NT2/D1 (cell line): ENCODE data around the gene DUSP6.

ENCODE experiments used
- DNase-seq: peaks from one replicate; pipeline ENCODE4 v3.0.0-alpha.2; 2011; ENCODE audit warnings: low read depth, low spot score
- H3K27me3 ChIP-seq: 2 replicates; pipeline ENCODE4 v1.6.0; 2011; ENCODE audit warnings: mild to moderate bottlenecking; ENCODE audit not compliant: insufficient read length, insufficient read depth
- H3K36me3 ChIP-seq: 2 replicates; pipeline ENCODE4 v1.6.1; 2011; ENCODE audit warnings: mild to moderate bottlenecking, low read length, mixed read lengths; ENCODE audit not compliant: insufficient read depth, insufficient read length
- H3K4me1 ChIP-seq: 2 replicates; pipeline ENCODE4 v1.5.1; 2011; ENCODE audit not compliant: insufficient read depth, insufficient read length
- H3K4me3 ChIP-seq: 2 replicates; pipeline ENCODE4 v1.5.1; 2011; ENCODE audit warnings: low read depth; ENCODE audit not compliant: insufficient read length
- H3K9ac ChIP-seq: 2 replicates; pipeline ENCODE4 v1.6.0; 2011; ENCODE audit warnings: low read depth; ENCODE audit not compliant: insufficient read length
- H3K9me3 ChIP-seq: 2 replicates; pipeline ENCODE4 v1.5.1; 2011; ENCODE audit warnings: mild to moderate bottlenecking, low read length; ENCODE audit not compliant: insufficient read depth
- SUZ12 ChIP-seq: IDR thresholded peaks from 2 replicates; pipeline ENCODE4 v1.6.1; 2011; ENCODE audit not compliant: insufficient read length, insufficient read depth; ENCODE audit errors: extremely low read depth
- YY1 ChIP-seq: IDR thresholded peaks from 2 replicates; pipeline ENCODE4 v1.6.1; 2011; ENCODE audit not compliant: insufficient read length, insufficient read depth
- ZNF274 ChIP-seq: IDR thresholded peaks from 2 replicates; pipeline ENCODE4 v1.6.1; 2011; ENCODE audit warnings: mild to moderate bottlenecking, low read depth, low read length

The DUSP6 gene, protein sequence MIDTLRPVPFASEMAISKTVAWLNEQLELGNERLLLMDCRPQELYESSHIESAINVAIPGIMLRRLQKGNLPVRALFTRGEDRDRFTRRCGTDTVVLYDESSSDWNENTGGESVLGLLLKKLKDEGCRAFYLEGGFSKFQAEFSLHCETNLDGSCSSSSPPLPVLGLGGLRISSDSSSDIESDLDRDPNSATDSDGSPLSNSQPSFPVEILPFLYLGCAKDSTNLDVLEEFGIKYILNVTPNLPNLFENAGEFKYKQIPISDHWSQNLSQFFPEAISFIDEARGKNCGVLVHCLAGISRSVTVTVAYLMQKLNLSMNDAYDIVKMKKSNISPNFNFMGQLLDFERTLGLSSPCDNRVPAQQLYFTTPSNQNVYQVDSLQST

DNA sequence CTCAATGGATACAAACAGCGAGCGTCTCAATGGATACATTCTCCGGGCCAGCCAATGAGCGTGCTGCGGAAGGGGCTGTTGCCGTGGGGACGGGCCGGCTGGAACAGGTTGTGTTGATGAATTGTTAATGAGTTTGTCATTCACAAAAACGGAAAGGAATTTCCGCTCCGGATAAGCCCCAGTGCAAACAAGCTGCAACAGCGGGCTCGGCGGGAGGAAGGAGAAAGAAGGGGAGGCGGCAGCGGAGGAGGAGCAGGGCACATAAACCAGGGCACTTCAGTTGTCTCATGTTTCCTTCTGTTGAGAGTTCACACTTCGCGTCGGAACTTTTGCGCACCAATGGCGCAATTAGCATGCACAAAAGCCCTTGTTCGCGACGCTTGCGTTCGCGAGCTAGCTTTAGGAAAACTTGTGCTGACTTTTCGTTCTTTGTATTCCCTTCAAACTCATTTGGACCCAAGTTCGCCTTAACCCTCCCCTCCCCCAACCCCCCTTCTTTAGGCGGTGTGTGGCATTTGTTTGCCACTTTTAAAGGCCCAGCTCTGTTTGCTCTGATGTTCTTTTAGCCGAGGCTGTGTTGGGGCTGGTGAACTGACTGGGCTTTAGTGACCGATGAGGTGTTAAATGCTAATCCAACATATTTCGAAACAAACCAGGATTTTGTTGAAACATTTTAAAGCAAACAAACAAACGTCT lies at the start of gene DUSP6:
TSS of gene DUSP6 (minus strand) at position 10 of the 696 bp plus-strand sequence. CDS start 462 bp downstream, outside the sequence.
- peak; percentile 98 for DNase-seq
- Histone ChIP-seq H3K36me3 (peaks cover 11% of the 10 kb centered on the region), H3K9ac (peak within 1 kb of the TSS; percentile 70), H3K27me3 (peaks cover 81% of the 10 kb centered on the region), H3K9me3 (no peaks in the 10 kb centered on the region), H3K4me3 (peak within 1 kb of the TSS; percentile 69), H3K4me1 (peaks cover 10% of the 10 kb centered on the region)
- TF ChIP-seq SUZ12: no peak
- TF ChIP-seq YY1: no peak
- no peak for TF ChIP-seq ZNF274

DNA sequence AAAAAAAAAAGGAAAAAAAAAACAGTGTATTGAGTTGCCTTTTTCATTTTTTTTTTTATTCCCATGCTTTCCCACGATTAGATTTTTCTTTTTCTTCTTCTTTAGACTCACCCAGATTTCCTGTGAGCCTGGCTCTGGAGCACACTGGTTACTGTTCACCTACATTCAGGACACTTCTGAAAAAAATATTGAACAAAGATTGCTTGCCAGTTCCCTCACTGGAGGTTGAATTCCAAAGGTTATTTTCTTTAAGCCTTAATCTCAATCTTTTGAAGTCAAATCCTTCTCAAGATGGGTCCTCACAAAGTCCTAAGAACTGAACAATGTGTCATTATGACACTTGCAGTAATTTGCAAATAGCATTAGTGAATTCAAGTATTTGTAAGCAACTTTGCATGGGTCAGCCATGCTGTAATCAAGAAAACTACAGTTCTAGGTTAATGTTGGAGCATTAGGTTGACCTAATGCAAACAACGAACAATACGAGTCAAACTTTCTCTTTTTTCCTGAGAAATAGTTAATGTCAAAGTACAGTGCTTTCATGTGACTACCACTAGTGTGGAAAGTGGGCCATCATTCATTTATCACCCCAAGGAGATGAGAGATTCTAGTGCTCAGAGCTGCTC lies 49.2 kb upstream of the DUSP6 start:
- Histone ChIP-seq H3K9me3 (no peaks in the 10 kb centered on the region), H3K4me3 (no peak overlapping the region), H3K27me3 (no peaks in the 10 kb centered on the region), H3K9ac (no peak overlapping the region), H3K4me1 (no peaks in the 10 kb centered on the region), H3K36me3 (no peaks in the 10 kb centered on the region)
- TF ChIP-seq ZNF274: no peak
- TF ChIP-seq SUZ12: no peak
- TF ChIP-seq YY1: no peak
- no peak for DNase-seq

DNA sequence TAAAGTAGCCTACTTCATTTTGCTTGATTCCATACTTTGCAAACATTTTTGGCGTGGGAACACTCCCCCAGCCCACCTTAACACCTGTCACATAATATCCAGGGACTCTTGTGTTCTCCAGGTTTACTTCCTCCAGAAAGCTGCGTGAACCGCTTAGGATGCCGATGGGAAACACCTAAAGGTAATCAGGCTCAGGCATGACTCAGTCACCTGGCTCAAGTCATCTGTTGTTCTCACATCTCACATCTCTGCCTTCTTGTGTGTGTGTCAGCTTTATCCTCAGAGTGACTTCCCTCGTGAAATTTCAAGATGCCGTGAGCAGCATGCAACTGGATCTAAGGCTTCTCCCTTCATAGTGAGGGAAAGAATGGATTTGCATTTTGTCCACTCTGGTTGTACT lies 48.1 kb upstream of the DUSP6 start:
- no peak for DNase-seq
- TF ChIP-seq ZNF274 (no peak), YY1 (no peak), SUZ12 (no peak)
- no peaks in the 10 kb centered on the region for H3K36me3 ChIP-seq
- H3K4me1 ChIP-seq: no peaks in the 10 kb centered on the region
- no peaks in the 10 kb centered on the region for H3K9me3 ChIP-seq
- no peak overlapping the region for H3K4me3 ChIP-seq
- H3K9ac ChIP-seq: no peak overlapping the region
- H3K27me3 ChIP-seq: no peaks in the 10 kb centered on the region

DNA sequence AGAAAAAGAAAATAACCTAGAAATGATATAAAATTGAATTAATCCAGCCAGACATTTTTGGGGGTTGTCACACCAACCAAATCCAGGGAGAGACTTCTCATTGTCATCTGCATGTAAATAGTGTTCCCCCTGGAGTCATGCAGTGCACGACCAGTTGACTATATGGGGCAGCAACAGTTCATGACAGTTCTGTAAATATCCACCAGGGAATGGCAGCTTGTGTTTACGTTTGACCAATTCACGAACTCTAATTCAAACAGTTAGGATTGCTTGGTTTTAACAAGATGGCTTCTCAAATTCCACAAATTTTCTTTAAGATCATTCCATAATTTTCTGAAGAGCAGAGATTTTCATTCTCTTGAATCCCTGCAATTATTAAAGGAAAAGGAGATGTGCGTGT lies 43.4 kb upstream of the DUSP6 start:
- Histone ChIP-seq H3K9ac (no peak overlapping the region), H3K36me3 (no peaks in the 10 kb centered on the region), H3K4me1 (no peaks in the 10 kb centered on the region), H3K27me3 (no peaks in the 10 kb centered on the region), H3K9me3 (no peaks in the 10 kb centered on the region), H3K4me3 (no peak overlapping the region)
- TF ChIP-seq YY1 (no peak), SUZ12 (no peak), ZNF274 (no peak)
- DNase-seq: no peak

DNA sequence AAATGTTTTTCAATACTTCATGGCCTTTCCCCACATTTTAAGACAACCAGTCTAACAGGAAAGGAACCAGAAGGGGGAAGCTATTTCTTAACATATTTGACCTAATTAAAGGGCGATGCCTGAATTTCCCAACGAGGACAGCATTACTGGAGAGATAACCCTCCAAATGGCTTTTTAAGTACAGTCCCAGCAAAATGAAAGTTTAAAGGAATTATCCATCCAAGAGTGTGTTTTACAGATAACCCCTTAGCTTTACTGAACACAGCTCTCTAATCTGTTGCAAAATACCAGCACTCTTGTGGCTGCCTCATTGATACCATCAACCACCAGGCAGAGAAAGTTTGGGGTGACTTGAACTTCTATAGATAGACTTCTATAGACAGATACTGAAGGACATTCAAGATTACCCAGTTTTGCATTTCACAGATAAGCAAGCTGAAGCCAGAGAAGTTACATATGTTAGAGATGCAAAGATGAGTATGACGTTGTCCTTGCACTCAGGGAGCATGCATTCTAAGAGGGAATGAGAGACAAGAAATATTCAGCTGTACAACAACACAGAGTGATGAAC lies 41.3 kb upstream of the DUSP6 start:
- H3K36me3 ChIP-seq: no peaks in the 10 kb centered on the region
- TF ChIP-seq ZNF274 (no peak), SUZ12 (no peak)
- no peak for DNase-seq
- no peaks in the 10 kb centered on the region for H3K27me3 ChIP-seq
- no peaks in the 10 kb centered on the region for H3K9me3 ChIP-seq
- H3K9ac ChIP-seq: no peak overlapping the region
- H3K4me3 ChIP-seq: no peak overlapping the region
- no peaks in the 10 kb centered on the region for H3K4me1 ChIP-seq

DNA sequence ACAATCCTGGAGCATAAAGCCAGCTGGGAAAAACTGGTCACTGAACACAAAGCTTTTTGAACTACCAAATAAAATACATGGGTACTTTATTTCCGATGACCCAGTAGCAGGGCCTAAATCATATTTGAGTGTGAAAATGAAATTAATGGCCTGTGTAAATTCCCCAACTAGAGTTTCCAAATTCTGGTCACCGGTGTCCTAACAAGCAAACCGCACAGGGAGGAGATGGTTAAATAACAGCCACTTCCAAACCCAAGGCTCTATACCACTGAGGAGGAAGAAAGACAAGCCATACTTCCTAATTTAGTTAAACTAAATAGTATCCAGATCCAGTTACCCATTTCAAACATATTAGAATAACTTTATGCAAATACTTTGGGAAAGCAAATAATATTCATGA lies 40.1 kb upstream of the DUSP6 start:
- Histone ChIP-seq H3K4me3 (no peak overlapping the region), H3K27me3 (no peaks in the 10 kb centered on the region), H3K9ac (no peak overlapping the region), H3K9me3 (no peaks in the 10 kb centered on the region), H3K36me3 (no peaks in the 10 kb centered on the region), H3K4me1 (no peaks in the 10 kb centered on the region)
- no peak for TF ChIP-seq ZNF274
- TF ChIP-seq SUZ12: no peak
- no peak for TF ChIP-seq YY1
- no peak for DNase-seq
